Forelimb muscle (tissue), 1 donor: ENCODE measurements around the gene CTSK. TPM values are rescaled to one million over a fixed set of nuclear protein-coding genes. Genes with fewer than 3 reads are reported as not detected.

Source experiments
- DNase-seq: peaks from one replicate; pipeline ENCODE4 v3.0.0-alpha.2; 2013; ENCODE audit warnings: low read depth
- polyA plus RNA-seq: library from polyadenylated mRNA; unstranded; fragments of 120-200 nt; gene quantifications from one replicate; pipeline ENCODE4 v1.2.1, GENCODE V29; 2013; ENCODE audit not compliant: insufficient read length

The CTSK gene
- polyA plus RNA-seq, 1 donor = 57.6 TPM

- DNase-seq = no peak
These were observed 45.5 kb downstream of the CTSK start for GRCh38 chr1:150762552-150762951.

DNA sequence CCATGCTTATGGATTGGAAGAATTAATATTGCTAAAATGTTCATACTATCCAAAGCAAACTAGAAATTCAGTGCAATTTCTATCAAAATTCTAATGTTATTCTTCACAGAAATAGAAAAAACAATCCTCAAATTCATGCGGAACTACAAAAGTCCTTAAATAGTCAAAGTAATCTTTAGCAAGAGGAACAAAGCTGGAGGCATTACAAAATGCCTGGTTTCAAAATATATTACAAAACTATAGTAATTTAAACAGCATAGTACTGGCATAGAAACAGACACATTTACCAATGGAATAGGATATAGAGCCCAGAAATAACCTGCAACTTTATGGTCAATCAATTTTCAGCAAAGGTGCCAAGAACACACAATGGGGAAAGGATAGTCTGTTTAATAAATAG lies 46.3 kb downstream of the CTSK start:
- no peak for DNase-seq

- DNase-seq = no peak
These were observed 48.0 kb downstream of the CTSK start for GRCh38 chr1:150760013-150760412.

DNA sequence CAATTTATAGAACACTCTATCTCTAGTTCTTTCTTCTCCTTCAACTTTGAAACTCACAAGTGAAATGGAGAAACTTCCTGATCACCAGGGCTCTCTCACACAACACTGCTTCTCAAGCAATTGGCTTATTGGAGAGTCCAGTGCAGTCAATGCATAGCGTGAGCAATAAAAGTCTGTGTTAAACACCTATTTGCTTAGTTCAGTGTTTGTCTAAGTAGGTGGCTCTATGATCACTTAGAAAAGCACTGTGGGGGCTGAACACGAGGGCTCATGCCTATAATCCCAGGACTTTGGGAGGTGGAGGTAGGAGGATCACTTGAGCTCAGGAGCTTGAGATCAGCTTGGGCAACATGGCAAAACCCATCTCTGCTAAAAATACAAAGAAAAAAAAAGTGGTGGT lies 54.6 kb downstream of the CTSK start:
- DNase-seq = no peak

- no peak for DNase-seq
These were observed 56.6 kb downstream of the CTSK start for GRCh38 chr1:150751443-150751842.

DNA sequence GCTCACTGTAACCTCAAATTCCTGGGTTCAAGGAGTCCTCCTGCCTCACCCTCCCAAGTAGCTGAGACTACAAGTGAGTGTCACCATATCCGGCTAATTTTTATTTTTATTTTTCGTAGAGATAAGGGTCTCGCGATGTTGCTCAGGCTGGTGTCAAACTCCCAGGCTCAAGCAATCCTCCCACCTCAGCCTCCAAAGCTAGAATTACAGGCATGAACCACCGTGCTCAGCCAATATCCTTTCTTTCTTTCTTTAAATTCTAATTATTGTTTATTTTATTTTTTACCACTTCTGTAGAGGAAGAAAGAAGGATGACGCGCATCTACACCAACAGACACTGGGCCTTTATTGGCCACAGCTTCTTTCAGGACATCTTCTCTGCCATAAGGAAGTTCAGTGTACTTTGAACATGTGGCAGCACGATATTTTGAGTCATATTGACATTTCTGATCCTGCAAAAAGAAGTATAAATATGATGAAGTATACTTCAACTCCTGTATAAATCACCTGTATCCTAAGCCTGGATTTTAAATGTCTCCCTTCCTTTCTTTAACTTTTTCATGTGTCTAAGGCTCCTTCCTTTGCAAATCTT lies 58.2 kb downstream of the CTSK start:
- DNase-seq = no peak

GRCh38 chr1:150748878-150749719 lies 59.0 kb downstream of the CTSK start:
- DNase-seq = no peak

Other genes with a start within 250 kb of the CTSK start
- 126 TPM for gene MCL1, start 228.7 kb downstream of the CTSK start, polyA plus RNA-seq
- 112 TPM for gene ENSA, start 178.6 kb downstream of the CTSK start, polyA plus RNA-seq
- 17.5 TPM for gene GOLPH3L, start 111.1 kb downstream of the CTSK start, polyA plus RNA-seq
- gene HORMAD1, start 87.4 kb downstream of the CTSK start, polyA plus RNA-seq = 0.11 TPM
- 9.9 TPM for gene CTSS, start 42.5 kb downstream of the CTSK start, polyA plus RNA-seq
- gene ARNT, start 68.3 kb upstream of the CTSK start, polyA plus RNA-seq = 34.5 TPM
- gene CTXND2, start 78.9 kb upstream of the CTSK start, polyA plus RNA-seq = not detected
- 38.6 TPM for gene SETDB1, start 118.1 kb upstream of the CTSK start, polyA plus RNA-seq
- gene CERS2, start 166.6 kb upstream of the CTSK start, polyA plus RNA-seq = 65.9 TPM
- gene ANXA9, start 174.0 kb upstream of the CTSK start, polyA plus RNA-seq = 2.5 TPM
- 17.7 TPM for gene MINDY1, start 198.6 kb upstream of the CTSK start, polyA plus RNA-seq
- gene PRUNE1, start 200.2 kb upstream of the CTSK start, polyA plus RNA-seq = 25.1 TPM
- 0.70 TPM for gene BNIPL, start 228.3 kb upstream of the CTSK start, polyA plus RNA-seq
- gene C1orf56, start 239.5 kb upstream of the CTSK start, polyA plus RNA-seq = 6.5 TPM